ENCODE measurements around the gene ZNF512B.

Gene ZNF512B

DNA sequence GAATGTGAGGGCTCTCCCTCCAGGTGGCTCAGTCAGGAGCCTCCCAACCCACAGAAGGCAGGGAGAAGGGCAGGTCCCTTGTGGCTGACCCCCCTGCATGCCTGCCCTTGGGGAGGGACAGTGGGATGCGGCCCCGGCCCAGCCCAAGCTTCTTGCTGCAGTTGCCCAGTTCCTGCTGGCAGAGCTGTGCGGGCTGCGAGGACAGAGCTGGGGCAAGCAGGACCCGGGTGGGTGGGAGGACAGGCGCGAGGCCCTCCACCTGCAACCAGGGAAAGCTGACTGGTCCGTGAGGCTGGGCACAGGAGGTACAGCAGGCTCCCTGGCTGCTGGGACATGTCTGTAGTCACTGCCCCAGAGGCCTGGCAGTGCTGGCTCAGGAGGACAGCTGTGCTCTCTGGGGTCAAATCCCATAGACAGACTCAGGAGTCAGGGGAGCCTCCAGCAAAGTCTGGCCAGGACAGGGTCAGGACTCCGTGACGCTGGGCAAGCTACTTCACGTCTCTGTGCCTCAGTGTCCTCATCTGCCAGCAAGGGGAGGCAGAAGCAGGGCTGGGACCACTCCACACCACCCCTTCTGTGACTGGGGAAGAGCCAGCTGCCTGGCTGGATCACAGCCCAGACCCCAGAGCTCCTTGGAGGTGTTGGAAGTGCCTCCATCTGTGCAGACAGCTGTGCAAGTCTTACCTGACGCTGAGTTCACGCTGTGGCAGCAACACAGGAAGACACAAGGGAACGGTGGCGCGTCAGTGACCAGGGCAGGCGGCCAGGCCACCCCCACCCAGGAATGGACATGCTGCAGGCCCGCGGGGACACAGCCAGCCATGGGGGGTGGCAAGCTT is 26.5 kb downstream of the ZNF512B start:
- TF ChIP-seq, protein P1, sequence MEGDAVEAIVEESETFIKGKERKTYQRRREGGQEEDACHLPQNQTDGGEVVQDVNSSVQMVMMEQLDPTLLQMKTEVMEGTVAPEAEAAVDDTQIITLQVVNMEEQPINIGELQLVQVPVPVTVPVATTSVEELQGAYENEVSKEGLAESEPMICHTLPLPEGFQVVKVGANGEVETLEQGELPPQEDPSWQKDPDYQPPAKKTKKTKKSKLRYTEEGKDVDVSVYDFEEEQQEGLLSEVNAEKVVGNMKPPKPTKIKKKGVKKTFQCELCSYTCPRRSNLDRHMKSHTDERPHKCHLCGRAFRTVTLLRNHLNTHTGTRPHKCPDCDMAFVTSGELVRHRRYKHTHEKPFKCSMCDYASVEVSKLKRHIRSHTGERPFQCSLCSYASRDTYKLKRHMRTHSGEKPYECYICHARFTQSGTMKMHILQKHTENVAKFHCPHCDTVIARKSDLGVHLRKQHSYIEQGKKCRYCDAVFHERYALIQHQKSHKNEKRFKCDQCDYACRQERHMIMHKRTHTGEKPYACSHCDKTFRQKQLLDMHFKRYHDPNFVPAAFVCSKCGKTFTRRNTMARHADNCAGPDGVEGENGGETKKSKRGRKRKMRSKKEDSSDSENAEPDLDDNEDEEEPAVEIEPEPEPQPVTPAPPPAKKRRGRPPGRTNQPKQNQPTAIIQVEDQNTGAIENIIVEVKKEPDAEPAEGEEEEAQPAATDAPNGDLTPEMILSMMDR (IDR thresholded peaks at IDR 0.05; ENCODE audit: control insufficient read depth, insufficient read depth, low read depth, low read length, missing control alignments): no peak
- H3K4me3 ChIP-seq (ENCODE audit: control insufficient read depth, low read depth, low read length): no peak overlapping the region
- DNase-seq (ENCODE audit: low read depth): no peak

- H3K4me3 ChIP-seq (ENCODE audit: control insufficient read depth, low read depth, low read length): no peak overlapping the region
- TF ChIP-seq, protein P1 (IDR thresholded peaks at IDR 0.05; ENCODE audit: control insufficient read depth, insufficient read depth, low read depth, low read length, missing control alignments): no peak
- no peak for DNase-seq (ENCODE audit: low read depth)
Measured at GRCh38 chr20:63942250-63942951, 27.3 kb downstream of the ZNF512B start.

- H3K4me3 ChIP-seq (ENCODE audit: control insufficient read depth, low read depth, low read length): no peak overlapping the region
- TF ChIP-seq, protein P1 (IDR thresholded peaks at IDR 0.05; ENCODE audit: control insufficient read depth, insufficient read depth, low read depth, low read length, missing control alignments): no peak
- no peak for DNase-seq (ENCODE audit: low read depth)
Measured at GRCh38 chr20:63941282-63942081, 28.2 kb downstream of the ZNF512B start.

- DNase-seq (ENCODE audit: low read depth): no peak
- no peak overlapping the region for H3K4me3 ChIP-seq (ENCODE audit: control insufficient read depth, low read depth, low read length)
- TF ChIP-seq, protein P1 (IDR thresholded peaks at IDR 0.05; ENCODE audit: control insufficient read depth, insufficient read depth, low read depth, low read length, missing control alignments): no peak
Measured at GRCh38 chr20:63940472-63941266, 29.1 kb downstream of the ZNF512B start.

DNA sequence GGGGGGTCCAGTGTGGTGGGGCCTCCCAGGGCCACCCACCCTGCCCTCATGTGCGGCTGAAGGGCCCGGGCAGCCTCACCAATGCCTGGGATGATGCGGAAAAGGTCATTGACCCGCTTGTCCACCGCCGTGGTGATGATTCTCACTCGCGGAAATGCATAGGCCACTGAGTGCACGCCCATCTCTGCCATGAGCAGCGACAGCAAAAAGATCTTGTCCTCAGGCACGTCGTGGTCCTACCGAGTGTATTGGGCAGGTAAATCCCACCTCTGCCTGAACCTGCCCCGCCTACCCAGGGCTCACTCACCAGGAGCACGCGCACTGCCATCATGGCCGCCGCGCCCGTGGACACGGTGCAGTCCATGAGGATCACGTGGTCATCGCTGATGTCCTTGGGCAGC is 29.7 kb downstream of the ZNF512B start:
- TF ChIP-seq, protein P1 (IDR thresholded peaks at IDR 0.05; ENCODE audit: control insufficient read depth, insufficient read depth, low read depth, low read length, missing control alignments): no peak
- no peak overlapping the region for H3K4me3 ChIP-seq (ENCODE audit: control insufficient read depth, low read depth, low read length)
- DNase-seq (ENCODE audit: low read depth): no peak

Data from AG09309 (cell line).